ENCODE measurements around the gene THBS3. TPM values are rescaled to one million over a fixed set of nuclear protein-coding genes. Genes with fewer than 3 reads are reported as not detected.
A peak's percentile ranks its signal among the peaks of the same experiment; 100 is the strongest.

THBS3 gene
- total and polyA plus RNA-seq, 2 of the 13 experiments (the other 11 are each of a cell fraction or from before 2014, with no cell fraction given), result 0.86 to 3.6 TPM

DNA sequence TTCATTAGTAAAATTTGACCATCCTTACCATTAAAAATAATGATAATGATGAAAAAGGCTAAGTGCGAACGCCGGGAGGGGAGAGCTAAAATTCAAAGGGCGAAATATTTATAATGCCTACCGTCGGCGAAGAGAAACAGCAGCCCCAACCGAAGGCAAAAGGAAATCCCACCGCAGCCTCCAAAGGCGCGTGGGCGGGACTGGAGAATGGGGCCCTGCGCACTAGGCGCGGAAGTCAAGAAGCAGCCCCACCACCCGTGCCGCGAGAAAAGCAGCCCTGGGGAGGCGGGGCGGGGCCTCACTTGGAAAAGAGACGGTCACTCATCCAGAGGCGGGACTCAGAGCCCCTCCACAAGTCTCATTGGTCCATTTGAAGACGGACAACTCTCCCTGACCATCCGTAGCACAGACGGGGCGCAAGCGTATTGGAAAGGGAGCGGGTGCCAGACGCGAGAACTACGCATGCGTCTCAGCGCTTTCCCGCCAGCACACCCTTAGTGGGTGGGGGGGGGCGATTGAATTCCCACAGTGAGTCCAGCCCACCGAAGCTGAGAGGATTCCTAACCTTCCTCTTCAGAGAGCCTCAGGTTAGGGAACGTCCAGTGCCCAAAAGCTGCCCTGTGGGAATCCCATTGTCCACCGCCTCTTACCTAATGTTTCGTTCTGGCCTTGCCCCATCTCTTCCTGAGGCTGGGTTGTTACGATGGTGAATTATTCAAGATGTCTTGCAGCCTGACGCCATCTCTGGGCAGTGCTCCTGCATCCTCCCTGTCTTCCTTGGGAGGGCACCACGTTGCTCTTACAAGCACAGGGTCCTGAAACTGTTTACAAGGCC is 19.8 kb upstream of the THBS3 start (continued):
- TF ChIP-seq ZNF616 (CRISPR knock-in tag; IDR thresholded peaks at IDR 0.05; ENCODE audit: low read depth) (no peak), ELF4 (CRISPR knock-in tag; IDR thresholded peaks at IDR 0.05; ENCODE audit: borderline replicate concordance) (no peak), ZNF354B (CRISPR knock-in tag; IDR thresholded peaks at IDR 0.05) (no peak), ZKSCAN5 (CRISPR knock-in tag; IDR thresholded peaks at IDR 0.05) (no peak), ETV5 (CRISPR knock-in tag; IDR thresholded peaks at IDR 0.05; ENCODE audit: borderline replicate concordance) (peak; percentile 45), MTF1 (CRISPR knock-in tag; IDR thresholded peaks at IDR 0.05) (no peak), FOSL2 (CRISPR knock-in tag; IDR thresholded peaks at IDR 0.05) (0 out of 2 replicates have a peak, but pooled peaks have one; percentile 6), CENPX (CRISPR knock-in tag; IDR thresholded peaks at IDR 0.05) (no peak), ZNF251 (CRISPR knock-in tag; IDR thresholded peaks at IDR 0.05) (no peak)
- TF ChIP-seq, protein P1, sequence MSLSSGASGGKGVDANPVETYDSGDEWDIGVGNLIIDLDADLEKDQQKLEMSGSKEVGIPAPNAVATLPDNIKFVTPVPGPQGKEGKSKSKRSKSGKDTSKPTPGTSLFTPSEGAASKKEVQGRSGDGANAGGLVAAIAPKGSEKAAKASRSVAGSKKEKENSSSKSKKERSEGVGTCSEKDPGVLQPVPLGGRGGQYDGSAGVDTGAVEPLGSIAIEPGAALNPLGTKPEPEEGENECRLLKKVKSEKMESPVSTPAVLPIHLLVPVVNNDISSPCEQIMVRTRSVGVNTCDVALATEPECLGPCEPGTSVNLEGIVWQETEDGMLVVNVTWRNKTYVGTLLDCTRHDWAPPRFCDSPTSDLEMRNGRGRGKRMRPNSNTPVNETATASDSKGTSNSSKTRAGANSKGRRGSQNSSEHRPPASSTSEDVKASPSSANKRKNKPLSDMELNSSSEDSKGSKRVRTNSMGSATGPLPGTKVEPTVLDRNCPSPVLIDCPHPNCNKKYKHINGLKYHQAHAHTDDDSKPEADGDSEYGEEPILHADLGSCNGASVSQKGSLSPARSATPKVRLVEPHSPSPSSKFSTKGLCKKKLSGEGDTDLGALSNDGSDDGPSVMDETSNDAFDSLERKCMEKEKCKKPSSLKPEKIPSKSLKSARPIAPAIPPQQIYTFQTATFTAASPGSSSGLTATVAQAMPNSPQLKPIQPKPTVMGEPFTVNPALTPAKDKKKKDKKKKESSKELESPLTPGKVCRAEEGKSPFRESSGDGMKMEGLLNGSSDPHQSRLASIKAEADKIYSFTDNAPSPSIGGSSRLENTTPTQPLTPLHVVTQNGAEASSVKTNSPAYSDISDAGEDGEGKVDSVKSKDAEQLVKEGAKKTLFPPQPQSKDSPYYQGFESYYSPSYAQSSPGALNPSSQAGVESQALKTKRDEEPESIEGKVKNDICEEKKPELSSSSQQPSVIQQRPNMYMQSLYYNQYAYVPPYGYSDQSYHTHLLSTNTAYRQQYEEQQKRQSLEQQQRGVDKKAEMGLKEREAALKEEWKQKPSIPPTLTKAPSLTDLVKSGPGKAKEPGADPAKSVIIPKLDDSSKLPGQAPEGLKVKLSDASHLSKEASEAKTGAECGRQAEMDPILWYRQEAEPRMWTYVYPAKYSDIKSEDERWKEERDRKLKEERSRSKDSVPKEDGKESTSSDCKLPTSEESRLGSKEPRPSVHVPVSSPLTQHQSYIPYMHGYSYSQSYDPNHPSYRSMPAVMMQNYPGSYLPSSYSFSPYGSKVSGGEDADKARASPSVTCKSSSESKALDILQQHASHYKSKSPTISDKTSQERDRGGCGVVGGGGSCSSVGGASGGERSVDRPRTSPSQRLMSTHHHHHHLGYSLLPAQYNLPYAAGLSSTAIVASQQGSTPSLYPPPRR (CRISPR knock-in tag; IDR thresholded peaks at IDR 0.05; ENCODE audit: borderline replicate concordance), result no peak
- TF ChIP-seq, protein P2, sequence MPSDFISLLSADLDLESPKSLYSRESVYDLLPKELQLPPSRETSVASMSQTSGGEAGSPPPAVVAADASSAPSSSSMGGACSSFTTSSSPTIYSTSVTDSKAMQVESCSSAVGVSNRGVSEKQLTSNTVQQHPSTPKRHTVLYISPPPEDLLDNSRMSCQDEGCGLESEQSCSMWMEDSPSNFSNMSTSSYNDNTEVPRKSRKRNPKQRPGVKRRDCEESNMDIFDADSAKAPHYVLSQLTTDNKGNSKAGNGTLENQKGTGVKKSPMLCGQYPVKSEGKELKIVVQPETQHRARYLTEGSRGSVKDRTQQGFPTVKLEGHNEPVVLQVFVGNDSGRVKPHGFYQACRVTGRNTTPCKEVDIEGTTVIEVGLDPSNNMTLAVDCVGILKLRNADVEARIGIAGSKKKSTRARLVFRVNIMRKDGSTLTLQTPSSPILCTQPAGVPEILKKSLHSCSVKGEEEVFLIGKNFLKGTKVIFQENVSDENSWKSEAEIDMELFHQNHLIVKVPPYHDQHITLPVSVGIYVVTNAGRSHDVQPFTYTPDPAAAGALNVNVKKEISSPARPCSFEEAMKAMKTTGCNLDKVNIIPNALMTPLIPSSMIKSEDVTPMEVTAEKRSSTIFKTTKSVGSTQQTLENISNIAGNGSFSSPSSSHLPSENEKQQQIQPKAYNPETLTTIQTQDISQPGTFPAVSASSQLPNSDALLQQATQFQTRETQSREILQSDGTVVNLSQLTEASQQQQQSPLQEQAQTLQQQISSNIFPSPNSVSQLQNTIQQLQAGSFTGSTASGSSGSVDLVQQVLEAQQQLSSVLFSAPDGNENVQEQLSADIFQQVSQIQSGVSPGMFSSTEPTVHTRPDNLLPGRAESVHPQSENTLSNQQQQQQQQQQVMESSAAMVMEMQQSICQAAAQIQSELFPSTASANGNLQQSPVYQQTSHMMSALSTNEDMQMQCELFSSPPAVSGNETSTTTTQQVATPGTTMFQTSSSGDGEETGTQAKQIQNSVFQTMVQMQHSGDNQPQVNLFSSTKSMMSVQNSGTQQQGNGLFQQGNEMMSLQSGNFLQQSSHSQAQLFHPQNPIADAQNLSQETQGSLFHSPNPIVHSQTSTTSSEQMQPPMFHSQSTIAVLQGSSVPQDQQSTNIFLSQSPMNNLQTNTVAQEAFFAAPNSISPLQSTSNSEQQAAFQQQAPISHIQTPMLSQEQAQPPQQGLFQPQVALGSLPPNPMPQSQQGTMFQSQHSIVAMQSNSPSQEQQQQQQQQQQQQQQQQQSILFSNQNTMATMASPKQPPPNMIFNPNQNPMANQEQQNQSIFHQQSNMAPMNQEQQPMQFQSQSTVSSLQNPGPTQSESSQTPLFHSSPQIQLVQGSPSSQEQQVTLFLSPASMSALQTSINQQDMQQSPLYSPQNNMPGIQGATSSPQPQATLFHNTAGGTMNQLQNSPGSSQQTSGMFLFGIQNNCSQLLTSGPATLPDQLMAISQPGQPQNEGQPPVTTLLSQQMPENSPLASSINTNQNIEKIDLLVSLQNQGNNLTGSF (CRISPR knock-in tag; IDR thresholded peaks at IDR 0.05), result no peak
- TF ChIP-seq, protein P3, sequence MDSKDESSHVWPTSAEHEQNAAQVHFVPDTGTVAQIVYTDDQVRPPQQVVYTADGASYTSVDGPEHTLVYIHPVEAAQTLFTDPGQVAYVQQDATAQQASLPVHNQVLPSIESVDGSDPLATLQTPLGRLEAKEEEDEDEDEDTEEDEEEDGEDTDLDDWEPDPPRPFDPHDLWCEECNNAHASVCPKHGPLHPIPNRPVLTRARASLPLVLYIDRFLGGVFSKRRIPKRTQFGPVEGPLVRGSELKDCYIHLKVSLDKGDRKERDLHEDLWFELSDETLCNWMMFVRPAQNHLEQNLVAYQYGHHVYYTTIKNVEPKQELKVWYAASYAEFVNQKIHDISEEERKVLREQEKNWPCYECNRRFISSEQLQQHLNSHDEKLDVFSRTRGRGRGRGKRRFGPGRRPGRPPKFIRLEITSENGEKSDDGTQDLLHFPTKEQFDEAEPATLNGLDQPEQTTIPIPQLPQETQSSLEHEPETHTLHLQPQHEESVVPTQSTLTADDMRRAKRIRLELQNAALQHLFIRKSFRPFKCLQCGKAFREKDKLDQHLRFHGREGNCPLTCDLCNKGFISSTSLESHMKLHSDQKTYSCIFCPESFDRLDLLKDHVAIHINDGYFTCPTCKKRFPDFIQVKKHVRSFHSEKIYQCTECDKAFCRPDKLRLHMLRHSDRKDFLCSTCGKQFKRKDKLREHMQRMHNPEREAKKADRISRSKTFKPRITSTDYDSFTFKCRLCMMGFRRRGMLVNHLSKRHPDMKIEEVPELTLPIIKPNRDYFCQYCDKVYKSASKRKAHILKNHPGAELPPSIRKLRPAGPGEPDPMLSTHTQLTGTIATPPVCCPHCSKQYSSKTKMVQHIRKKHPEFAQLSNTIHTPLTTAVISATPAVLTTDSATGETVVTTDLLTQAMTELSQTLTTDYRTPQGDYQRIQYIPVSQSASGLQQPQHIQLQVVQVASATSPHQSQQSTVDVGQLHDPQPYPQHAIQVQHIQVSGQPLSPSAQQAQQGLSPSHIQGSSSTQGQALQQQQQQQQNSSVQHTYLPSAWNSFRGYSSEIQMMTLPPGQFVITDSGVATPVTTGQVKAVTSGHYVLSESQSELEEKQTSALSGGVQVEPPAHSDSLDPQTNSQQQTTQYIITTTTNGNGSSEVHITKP (CRISPR knock-in tag; IDR thresholded peaks at IDR 0.05; ENCODE audit: low read depth), result no peak
